Measurements from ENCODE around the gene PHLDB2.

The PHLDB2 gene

DNA sequence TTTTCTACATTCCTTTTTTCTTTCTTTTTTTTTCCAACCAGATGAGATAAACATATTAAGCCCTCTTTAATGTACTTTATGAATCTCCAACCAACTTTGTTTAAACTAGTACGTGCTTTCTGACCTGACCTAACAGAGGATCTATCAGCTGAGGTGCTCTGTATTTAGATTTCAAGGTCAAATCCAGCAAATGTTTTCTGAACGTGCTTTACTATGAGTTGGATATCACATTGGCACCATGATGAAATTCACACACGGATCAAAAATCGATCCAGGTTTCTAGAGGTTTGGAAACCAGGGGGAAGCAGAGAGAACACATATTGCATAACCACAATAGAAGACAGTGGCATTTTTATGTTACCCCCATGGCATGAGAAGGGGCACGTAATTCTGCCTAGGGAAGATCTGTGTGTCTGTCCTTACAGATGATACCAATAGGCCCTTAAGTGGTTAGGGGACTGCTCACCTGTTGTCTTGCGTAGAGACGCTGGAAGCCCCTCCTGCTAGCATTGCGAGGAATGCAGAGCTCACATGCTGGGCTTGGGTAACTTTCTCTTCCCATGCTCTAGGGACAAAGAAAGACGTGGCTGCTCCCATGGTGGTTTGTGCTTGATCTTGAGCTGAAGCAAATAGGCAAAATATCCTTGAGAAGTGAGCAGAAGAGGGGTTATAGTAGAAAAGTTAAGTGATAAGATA, 60.5 kb downstream of the PHLDB2 start:
- H3K4me3 ChIP-seq (ENCODE audit: low read depth, low read length): no peak overlapping the region
- TF ChIP-seq, protein P1, sequence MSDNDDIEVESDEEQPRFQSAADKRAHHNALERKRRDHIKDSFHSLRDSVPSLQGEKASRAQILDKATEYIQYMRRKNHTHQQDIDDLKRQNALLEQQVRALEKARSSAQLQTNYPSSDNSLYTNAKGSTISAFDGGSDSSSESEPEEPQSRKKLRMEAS (IDR thresholded peaks at IDR 0.05; ENCODE audit: low read depth, low read length): no peak
- TF ChIP-seq MYC (IDR thresholded peaks at IDR 0.05; ENCODE audit: low read depth, low read length) (no peak), POLR2A (IDR thresholded peaks at IDR 0.05; ENCODE audit: extremely low read depth, insufficient read length) (no peak)
- TF ChIP-seq, protein P2, sequence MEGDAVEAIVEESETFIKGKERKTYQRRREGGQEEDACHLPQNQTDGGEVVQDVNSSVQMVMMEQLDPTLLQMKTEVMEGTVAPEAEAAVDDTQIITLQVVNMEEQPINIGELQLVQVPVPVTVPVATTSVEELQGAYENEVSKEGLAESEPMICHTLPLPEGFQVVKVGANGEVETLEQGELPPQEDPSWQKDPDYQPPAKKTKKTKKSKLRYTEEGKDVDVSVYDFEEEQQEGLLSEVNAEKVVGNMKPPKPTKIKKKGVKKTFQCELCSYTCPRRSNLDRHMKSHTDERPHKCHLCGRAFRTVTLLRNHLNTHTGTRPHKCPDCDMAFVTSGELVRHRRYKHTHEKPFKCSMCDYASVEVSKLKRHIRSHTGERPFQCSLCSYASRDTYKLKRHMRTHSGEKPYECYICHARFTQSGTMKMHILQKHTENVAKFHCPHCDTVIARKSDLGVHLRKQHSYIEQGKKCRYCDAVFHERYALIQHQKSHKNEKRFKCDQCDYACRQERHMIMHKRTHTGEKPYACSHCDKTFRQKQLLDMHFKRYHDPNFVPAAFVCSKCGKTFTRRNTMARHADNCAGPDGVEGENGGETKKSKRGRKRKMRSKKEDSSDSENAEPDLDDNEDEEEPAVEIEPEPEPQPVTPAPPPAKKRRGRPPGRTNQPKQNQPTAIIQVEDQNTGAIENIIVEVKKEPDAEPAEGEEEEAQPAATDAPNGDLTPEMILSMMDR (IDR thresholded peaks at IDR 0.05; ENCODE audit: low read depth, low read length): no peak
- no peak for DNase-seq (ENCODE audit: low read depth)

DNA sequence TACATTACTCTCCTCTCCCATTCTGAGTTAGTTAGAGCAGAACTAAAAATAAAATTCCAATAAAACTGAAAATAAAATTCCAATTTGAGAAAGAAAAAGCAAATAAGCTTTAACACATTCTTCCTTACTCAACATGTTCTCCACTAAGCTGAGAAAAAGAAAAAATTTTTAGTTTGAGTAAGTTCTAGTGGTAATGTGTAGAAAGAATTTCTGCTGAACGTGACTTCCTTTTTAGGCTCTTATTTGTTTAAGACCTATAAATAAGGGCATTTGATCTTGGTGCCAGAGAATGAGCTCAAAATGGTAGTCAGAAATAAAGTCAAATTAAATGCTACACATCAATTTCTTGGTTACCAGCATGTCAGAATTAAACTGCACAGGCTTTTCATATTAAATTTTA, 62.1 kb downstream of the PHLDB2 start:
- no peak for DNase-seq (ENCODE audit: low read depth)
- TF ChIP-seq, protein P2 (IDR thresholded peaks at IDR 0.05; ENCODE audit: low read depth, low read length): no peak
- TF ChIP-seq MYC (IDR thresholded peaks at IDR 0.05; ENCODE audit: low read depth, low read length) (no peak), POLR2A (IDR thresholded peaks at IDR 0.05; ENCODE audit: extremely low read depth, insufficient read length) (no peak)
- TF ChIP-seq, protein P1 (IDR thresholded peaks at IDR 0.05; ENCODE audit: low read depth, low read length): no peak
- no peak overlapping the region for H3K4me3 ChIP-seq (ENCODE audit: low read depth, low read length)

DNA sequence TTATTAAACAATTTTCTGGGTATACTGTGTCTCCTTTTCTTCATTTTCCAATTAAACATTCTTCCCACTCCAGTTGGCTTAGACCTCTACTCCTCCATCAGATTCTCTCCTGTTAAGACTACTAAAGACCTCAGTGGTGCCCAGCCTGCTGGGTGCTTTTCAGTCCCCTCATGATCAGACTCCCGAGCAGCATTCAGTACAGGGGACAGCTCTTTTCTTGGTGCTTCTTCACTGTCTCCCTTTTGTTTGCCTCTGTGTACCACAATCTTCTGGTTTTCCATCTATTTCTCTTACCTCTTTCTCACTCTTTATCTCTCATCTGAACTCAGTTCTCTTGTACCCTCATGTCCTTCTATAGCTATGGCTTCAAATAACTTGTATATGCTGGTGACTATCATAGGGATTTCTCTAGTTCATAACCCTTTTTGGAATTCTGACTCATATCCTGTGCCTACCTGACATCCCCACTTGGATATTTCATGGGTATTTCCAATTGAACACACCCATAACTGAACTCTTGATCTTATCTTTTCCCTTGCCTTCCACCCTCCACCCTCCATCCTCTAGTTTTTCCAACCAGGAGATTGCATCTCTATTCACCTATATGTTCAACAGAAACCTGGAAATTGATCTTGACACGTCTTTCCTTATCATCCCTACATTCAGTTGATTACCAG, 64.2 kb downstream of the PHLDB2 start:
- TF ChIP-seq, protein P2 (IDR thresholded peaks at IDR 0.05; ENCODE audit: low read depth, low read length): no peak
- TF ChIP-seq, protein P1 (IDR thresholded peaks at IDR 0.05; ENCODE audit: low read depth, low read length): no peak
- no peak for TF ChIP-seq MYC (IDR thresholded peaks at IDR 0.05; ENCODE audit: low read depth, low read length)
- no peak for TF ChIP-seq POLR2A (IDR thresholded peaks at IDR 0.05; ENCODE audit: extremely low read depth, insufficient read length)
- H3K4me3 ChIP-seq (ENCODE audit: low read depth, low read length): no peak overlapping the region
- DNase-seq (ENCODE audit: low read depth): no peak

DNA sequence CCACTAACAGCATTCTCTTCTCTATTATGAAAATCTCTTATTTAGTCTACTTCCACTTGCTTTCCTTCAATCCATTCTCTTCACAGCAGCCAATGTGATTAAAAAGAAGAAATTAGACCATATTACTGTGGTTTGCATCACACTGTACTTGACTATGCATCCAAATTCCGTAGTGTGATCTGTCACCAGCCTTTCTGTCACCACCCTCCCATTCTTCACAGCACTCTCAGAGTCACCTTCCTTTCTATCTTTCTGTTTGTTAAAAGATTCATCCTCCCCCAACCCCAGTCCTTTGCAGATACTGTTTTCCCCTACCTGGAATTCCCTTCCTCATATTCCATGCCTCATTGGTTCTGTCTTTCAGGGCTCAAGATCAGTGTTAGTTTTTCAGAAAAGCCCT, 64.7 kb downstream of the PHLDB2 start:
- no peak for TF ChIP-seq POLR2A (IDR thresholded peaks at IDR 0.05; ENCODE audit: extremely low read depth, insufficient read length)
- TF ChIP-seq MYC (IDR thresholded peaks at IDR 0.05; ENCODE audit: low read depth, low read length): no peak
- TF ChIP-seq, protein P2 (IDR thresholded peaks at IDR 0.05; ENCODE audit: low read depth, low read length): no peak
- TF ChIP-seq, protein P1 (IDR thresholded peaks at IDR 0.05; ENCODE audit: low read depth, low read length): no peak
- no peak for DNase-seq (ENCODE audit: low read depth)
- H3K4me3 ChIP-seq (ENCODE audit: low read depth, low read length): no peak overlapping the region

DNA sequence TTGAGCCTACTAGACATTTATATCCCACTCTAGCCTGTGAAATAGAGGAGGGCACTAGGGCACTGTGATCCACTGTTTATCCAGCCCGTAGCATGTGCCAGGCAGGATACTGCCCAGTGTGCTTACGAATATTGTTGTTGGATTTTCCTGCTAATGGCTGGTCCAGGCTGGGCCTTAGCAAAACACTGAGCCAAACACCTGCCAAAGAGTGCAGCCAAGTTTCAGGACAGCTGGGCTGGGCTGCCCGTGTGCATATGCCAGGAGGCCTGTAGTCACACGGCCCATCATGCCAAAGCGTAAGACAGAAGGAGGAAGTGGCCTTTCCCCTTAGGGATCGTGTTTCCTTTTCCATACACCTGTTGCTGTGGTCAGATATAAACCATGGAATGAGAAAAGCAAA, 65.2 kb downstream of the PHLDB2 start:
- no peak for DNase-seq (ENCODE audit: low read depth)
- TF ChIP-seq POLR2A (IDR thresholded peaks at IDR 0.05; ENCODE audit: extremely low read depth, insufficient read length): no peak
- TF ChIP-seq, protein P2 (IDR thresholded peaks at IDR 0.05; ENCODE audit: low read depth, low read length): no peak
- no peak for TF ChIP-seq MYC (IDR thresholded peaks at IDR 0.05; ENCODE audit: low read depth, low read length)
- TF ChIP-seq, protein P1 (IDR thresholded peaks at IDR 0.05; ENCODE audit: low read depth, low read length): no peak
- no peak overlapping the region for H3K4me3 ChIP-seq (ENCODE audit: low read depth, low read length)

Data from NB4 (cell line).